Uterus (tissue), 2 donors: ENCODE measurements around the gene INSM1.

Source experiments
- CTCF ChIP-seq, 4 experiments: fragments of 200-600 bp in 2 of 4; fragments of 450-650 bp in 2 of 4; sonication (generic) in 2 of 4; IDR thresholded peaks; one replicate each; pipeline ENCODE4 v1.5.1; 2016 to 2019; ENCODE audit warnings: antibody characterized with exemption in 4 of 4, mild to moderate bottlenecking in 2 of 4, moderate library complexity in 1 of 4
- POLR2A ChIP-seq, 2 donors: fragments of 450-650 bp; IDR thresholded peaks; one replicate each; pipeline ENCODE4 v1.6.1; 2016; ENCODE audit warnings: antibody characterized with exemption in 2 of 2, mild to moderate bottlenecking in 1 of 2, moderate library complexity in 1 of 2

GRCh38 chr20:20344476-20344875 is 23.4 kb upstream of the INSM1 start:
- no peak for TF ChIP-seq CTCF (IDR thresholded peaks at IDR 0.05)
- TF ChIP-seq POLR2A (IDR thresholded peaks at IDR 0.05): no peak
